Keratinocyte (primary cell): ENCODE measurements around the gene MAPRE2.

ENCODE experiments used
- EZH2 ChIP-seq: IDR thresholded peaks from one replicate; pipeline ENCODE4 v1.6.1; 2012; ENCODE audit warnings: inconsistent platforms, mild to moderate bottlenecking, low read length, moderate library complexity
- TF ChIP-seq, protein P1 (sequence below), 3 experiments: IDR thresholded peaks in 1 of 3; conservative IDR thresholded peaks in 1 of 3; optimal IDR thresholded peaks in 1 of 3; 2 replicates in 2 of 3; 3 replicates in 1 of 3; pipeline versions ENCODE3 to v1.5.1; 2011; ENCODE audit warnings: low read length in 3 of 3, mild to moderate bottlenecking in 3 of 3, moderate library complexity in 2 of 3, control low read depth in 1 of 3, inconsistent platforms in 1 of 3; ENCODE audit not compliant: insufficient read depth in 2 of 3; ENCODE audit errors: extremely low read depth in 1 of 3

GRCh38 chr18:35045121-35045520 is 3.9 kb downstream of the MAPRE2 start:
- no peak for TF ChIP-seq EZH2
- TF ChIP-seq, protein P1, sequence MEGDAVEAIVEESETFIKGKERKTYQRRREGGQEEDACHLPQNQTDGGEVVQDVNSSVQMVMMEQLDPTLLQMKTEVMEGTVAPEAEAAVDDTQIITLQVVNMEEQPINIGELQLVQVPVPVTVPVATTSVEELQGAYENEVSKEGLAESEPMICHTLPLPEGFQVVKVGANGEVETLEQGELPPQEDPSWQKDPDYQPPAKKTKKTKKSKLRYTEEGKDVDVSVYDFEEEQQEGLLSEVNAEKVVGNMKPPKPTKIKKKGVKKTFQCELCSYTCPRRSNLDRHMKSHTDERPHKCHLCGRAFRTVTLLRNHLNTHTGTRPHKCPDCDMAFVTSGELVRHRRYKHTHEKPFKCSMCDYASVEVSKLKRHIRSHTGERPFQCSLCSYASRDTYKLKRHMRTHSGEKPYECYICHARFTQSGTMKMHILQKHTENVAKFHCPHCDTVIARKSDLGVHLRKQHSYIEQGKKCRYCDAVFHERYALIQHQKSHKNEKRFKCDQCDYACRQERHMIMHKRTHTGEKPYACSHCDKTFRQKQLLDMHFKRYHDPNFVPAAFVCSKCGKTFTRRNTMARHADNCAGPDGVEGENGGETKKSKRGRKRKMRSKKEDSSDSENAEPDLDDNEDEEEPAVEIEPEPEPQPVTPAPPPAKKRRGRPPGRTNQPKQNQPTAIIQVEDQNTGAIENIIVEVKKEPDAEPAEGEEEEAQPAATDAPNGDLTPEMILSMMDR (optimal IDR thresholded peaks at IDR 0.05 in 1 of 3, IDR thresholded peaks at IDR 0.05 in 1 of 3, conservative IDR thresholded peaks at IDR 0.05 in 1 of 3; ENCODE audit: extremely low read depth in 1 of 3, insufficient read depth in 2 of 3, low read length in 3 of 3): no peak
